ENCODE data around the gene CREG2. TPM values are rescaled to one million over a fixed set of nuclear protein-coding genes. Genes with fewer than 3 reads are reported as not detected.

Gene CREG2
- total RNA-seq, 2 experiments from 2014 or later = not detected

GRCh38 chr2:101420623-101421022 lies 33.3 kb upstream of the CREG2 start:
- Mint-ChIP-seq H3K4me3 (no peak overlapping the region), H3K36me3 (no peaks in the 10 kb centered on the region), H3K27me3 (no peaks in the 10 kb centered on the region), H3K4me1 (ENCODE audit: low read depth) (no peaks in the 10 kb centered on the region), H3K27ac (no peak overlapping the region), H3K9me3 (no peaks in the 10 kb centered on the region)
- intact Hi-C loops (cut with micrococcal nuclease) = loop anchor here (10.0 kb wide), 1 partner anchor 94 kb away; no protein-coding TSS in a partner anchor
- ChIA-PET CTCF (interaction anchor here (1.2 to 7.9 kb wide), 3 partner anchors 37 to 409 kb away, joined by 3 to 137 read pairs (median 3); no protein-coding TSS in a partner anchor), POLR2A (no interaction called here)
- no peak for DNase-seq

GRCh38 chr2:101419096-101419663 lies 31.9 kb upstream of the CREG2 start:
- no peak overlapping the region for H3K27ac Mint-ChIP-seq
- POLR2A ChIA-PET = no interaction called here

GRCh38 chr2:101418460-101419095 lies 31.3 kb upstream of the CREG2 start:
- H3K4me1 Mint-ChIP-seq (ENCODE audit: low read depth) = no peaks in the 10 kb centered on the region
- peaks cover 7% of the 10 kb centered on the region for H3K9me3 Mint-ChIP-seq
- H3K27ac Mint-ChIP-seq = no peak overlapping the region
- ChIA-PET CTCF (interaction anchor here (0.6 to 7.9 kb wide), 50 partner anchors 11 to 467 kb away, joined by 3 to 137 read pairs (median 4); partner anchors contain the start of genes CREG2, MAP4K4 and RFX8), POLR2A (no interaction called here)
- intact Hi-C loops (cut with micrococcal nuclease) = loop anchor here (1.0 to 5.0 kb wide), 4 partner anchors 309 to 824 kb away; no protein-coding TSS in a partner anchor
- no peaks in the 10 kb centered on the region for H3K36me3 Mint-ChIP-seq
- no peak for DNase-seq
- H3K27me3 Mint-ChIP-seq = no peaks in the 10 kb centered on the region
- H3K4me3 Mint-ChIP-seq = no peak overlapping the region

More at GRCh38 chr2:101419096-101419663, 31.9 kb upstream of the CREG2 start:
- H3K4me3 Mint-ChIP-seq = no peak overlapping the region
- CTCF ChIA-PET = interaction anchor here (0.7 to 7.9 kb wide), 47 partner anchors 10 to 520 kb away, joined by 3 to 137 read pairs (median 4); partner anchors contain the start of genes CREG2, MAP4K4 and RFX8
- peak; percentile 58 for DNase-seq
- no peaks in the 10 kb centered on the region for H3K27me3 Mint-ChIP-seq
- intact Hi-C loops (cut with micrococcal nuclease) = loop anchor here (1.0 to 5.0 kb wide), 4 partner anchors 308 to 823 kb away; no protein-coding TSS in a partner anchor
- H3K36me3 Mint-ChIP-seq = no peaks in the 10 kb centered on the region
- H3K9me3 Mint-ChIP-seq = peaks cover 7% of the 10 kb centered on the region
- no peaks in the 10 kb centered on the region for H3K4me1 Mint-ChIP-seq (ENCODE audit: low read depth)

- CTCF ChIA-PET = interaction anchor here (1.0 to 7.9 kb wide), 5 partner anchors 17 to 798 kb away, joined by 3 to 137 read pairs (median 5); no protein-coding TSS in a partner anchor
- no peaks in the 10 kb centered on the region for H3K36me3 Mint-ChIP-seq
- no peak for DNase-seq
- H3K4me3 Mint-ChIP-seq = no peak overlapping the region
- POLR2A ChIA-PET = no interaction called here
- H3K4me1 Mint-ChIP-seq (ENCODE audit: low read depth) = no peaks in the 10 kb centered on the region
- intact Hi-C loops (cut with micrococcal nuclease) = loop anchor here (5.0 kb wide), 2 partner anchors 311 to 826 kb away; no protein-coding TSS in a partner anchor
- H3K27ac Mint-ChIP-seq = no peak overlapping the region
- H3K9me3 Mint-ChIP-seq = peaks cover 7% of the 10 kb centered on the region
- no peaks in the 10 kb centered on the region for H3K27me3 Mint-ChIP-seq
Measured at GRCh38 chr2:101416609-101417008, 29.3 kb upstream of the CREG2 start.

GRCh38 chr2:101415884-101416283 lies 28.6 kb upstream of the CREG2 start:
- CTCF ChIA-PET = interaction anchor here (4.1 to 7.9 kb wide), 2 partner anchors 73 to 414 kb away, joined by 16 to 137 read pairs; no protein-coding TSS in a partner anchor
- no peaks in the 10 kb centered on the region for H3K4me1 Mint-ChIP-seq (ENCODE audit: low read depth)
- POLR2A ChIA-PET = no interaction called here
- DNase-seq = no peak
- intact Hi-C loops (cut with micrococcal nuclease) = loop anchor here (2.0 to 5.0 kb wide), 3 partner anchors 73 to 826 kb away; no protein-coding TSS in a partner anchor
- H3K9me3 Mint-ChIP-seq = peaks cover 7% of the 10 kb centered on the region
- H3K27ac Mint-ChIP-seq = no peak overlapping the region
- H3K4me3 Mint-ChIP-seq = no peak overlapping the region
- no peaks in the 10 kb centered on the region for H3K36me3 Mint-ChIP-seq
- H3K27me3 Mint-ChIP-seq = no peaks in the 10 kb centered on the region

- CTCF ChIA-PET = interaction anchor here (7.9 kb wide), 1 partner anchor 415 kb away, joined by 137 read pairs; no protein-coding TSS in a partner anchor
- Mint-ChIP-seq H3K9me3 (peaks cover 7% of the 10 kb centered on the region), H3K36me3 (no peaks in the 10 kb centered on the region), H3K27ac (no peak overlapping the region), H3K4me1 (ENCODE audit: low read depth) (no peaks in the 10 kb centered on the region), H3K27me3 (no peaks in the 10 kb centered on the region), H3K4me3 (no peak overlapping the region)
- POLR2A ChIA-PET = no interaction called here
- intact Hi-C loops (cut with micrococcal nuclease) = loop anchor here (2.0 to 5.0 kb wide), 3 partner anchors 72 to 827 kb away; no protein-coding TSS in a partner anchor
- no peak for DNase-seq
Measured at GRCh38 chr2:101415220-101415619, 27.9 kb upstream of the CREG2 start.

GRCh38 chr2:101412092-101412694 lies 24.9 kb upstream of the CREG2 start:
- Mint-ChIP-seq H3K4me3 (no peak overlapping the region), H3K36me3 (no peaks in the 10 kb centered on the region), H3K27ac (no peak overlapping the region), H3K4me1 (ENCODE audit: low read depth) (no peaks in the 10 kb centered on the region), H3K27me3 (no peaks in the 10 kb centered on the region), H3K9me3 (peaks cover 7% of the 10 kb centered on the region)
- ChIA-PET CTCF (no interaction called here), POLR2A (no interaction called here)
- intact Hi-C loops (cut with micrococcal nuclease) = no loop called here
- no peak for DNase-seq

GRCh38 chr2:101410746-101411145 lies 23.4 kb upstream of the CREG2 start:
- Mint-ChIP-seq H3K36me3 (no peaks in the 10 kb centered on the region), H3K9me3 (peaks cover 7% of the 10 kb centered on the region), H3K4me3 (no peak overlapping the region), H3K27ac (no peak overlapping the region), H3K4me1 (ENCODE audit: low read depth) (no peaks in the 10 kb centered on the region), H3K27me3 (no peaks in the 10 kb centered on the region)
- POLR2A ChIA-PET = no interaction called here
- DNase-seq = no peak
- CTCF ChIA-PET = no interaction called here
- intact Hi-C loops (cut with micrococcal nuclease) = no loop called here

- CTCF ChIA-PET = no interaction called here
- no peaks in the 10 kb centered on the region for H3K36me3 Mint-ChIP-seq
- peaks cover 5% of the 10 kb centered on the region for H3K9me3 Mint-ChIP-seq
- no peaks in the 10 kb centered on the region for H3K27me3 Mint-ChIP-seq
- no peaks in the 10 kb centered on the region for H3K4me1 Mint-ChIP-seq (ENCODE audit: low read depth)
- no peak overlapping the region for H3K4me3 Mint-ChIP-seq
- intact Hi-C loops (cut with micrococcal nuclease) = no loop called here
- no peak overlapping the region for H3K27ac Mint-ChIP-seq
- POLR2A ChIA-PET = no interaction called here
- no peak for DNase-seq
Measured at GRCh38 chr2:101410114-101410513, 22.8 kb upstream of the CREG2 start.

GRCh38 chr2:101409699-101410098 lies 22.4 kb upstream of the CREG2 start:
- no peak for DNase-seq
- ChIA-PET POLR2A (no interaction called here), CTCF (interaction anchor here (3.2 kb wide), 1 partner anchor 67 kb away, joined by 11 read pairs; no protein-coding TSS in a partner anchor)
- Mint-ChIP-seq H3K36me3 (no peaks in the 10 kb centered on the region), H3K27ac (no peak overlapping the region), H3K9me3 (peaks cover 1% of the 10 kb centered on the region), H3K4me1 (ENCODE audit: low read depth) (no peaks in the 10 kb centered on the region), H3K27me3 (no peaks in the 10 kb centered on the region), H3K4me3 (no peak overlapping the region)
- intact Hi-C loops (cut with micrococcal nuclease) = no loop called here

- intact Hi-C loops (cut with micrococcal nuclease) = no loop called here
- no peak overlapping the region for H3K27ac Mint-ChIP-seq
- H3K27me3 Mint-ChIP-seq = no peaks in the 10 kb centered on the region
- no peaks in the 10 kb centered on the region for H3K9me3 Mint-ChIP-seq
- no peaks in the 10 kb centered on the region for H3K4me1 Mint-ChIP-seq (ENCODE audit: low read depth)
- no peak overlapping the region for H3K4me3 Mint-ChIP-seq
- no peak for DNase-seq
- no peaks in the 10 kb centered on the region for H3K36me3 Mint-ChIP-seq
- ChIA-PET POLR2A (no interaction called here), CTCF (interaction anchor here (3.2 kb wide), 1 partner anchor 67 kb away, joined by 11 read pairs; no protein-coding TSS in a partner anchor)
Measured at GRCh38 chr2:101408925-101409324, 21.6 kb upstream of the CREG2 start.

GRCh38 chr2:101405351-101405899 lies 18.1 kb upstream of the CREG2 start:
- no peaks in the 10 kb centered on the region for H3K4me1 Mint-ChIP-seq (ENCODE audit: low read depth)
- ChIA-PET POLR2A (no interaction called here), CTCF (interaction anchor here (2.2 kb wide), 1 partner anchor 63 kb away, joined by 7 read pairs; no protein-coding TSS in a partner anchor)
- H3K27ac Mint-ChIP-seq = no peak overlapping the region
- no peak for DNase-seq
- intact Hi-C loops (cut with micrococcal nuclease) = no loop called here
- no peaks in the 10 kb centered on the region for H3K36me3 Mint-ChIP-seq
- peaks cover 4% of the 10 kb centered on the region for H3K27me3 Mint-ChIP-seq
- no peaks in the 10 kb centered on the region for H3K9me3 Mint-ChIP-seq
- no peak overlapping the region for H3K4me3 Mint-ChIP-seq

All from activated CD4-positive, alpha-beta memory T cell treated with anti-CD3 and anti-CD28 coated beads for 36 hours (primary cell).